Stimulated activated CD8-positive, alpha-beta memory T cell treated with anti-CD3 and anti-CD28 coated beads, Interleukin-4, amount 100 ng/mL, for 48 hours (primary cell): Measurements from ENCODE around the gene ZNF398.
"Not testable (repeated sequence)": the region's sequence is repeated elsewhere in the genome, so short reads cannot be mapped to it uniquely, and the experiment has no call there.

Experiments used
- DNase-seq: peaks from one replicate; pipeline ENCODE4 v3.0.0-alpha.2; 2020

Gene ZNF398

GRCh38 chr7:149147072-149147751 is at the start of gene ZNF398:
ZNF398 (plus strand) TSS chr7:149147453; CDS start chr7:149147743, 290 bp downstream.
- peak; percentile 84 for DNase-seq

GRCh38 chr7:149099058-149099457 is 48.2 kb upstream of the ZNF398 start:
- no peak for DNase-seq

- no peak for DNase-seq
Observed at GRCh38 chr7:149100821-149101220, 46.4 kb upstream of the ZNF398 start.

- no peak for DNase-seq
Observed at GRCh38 chr7:149102666-149103065, 44.6 kb upstream of the ZNF398 start.

- DNase-seq: no peak
Observed at GRCh38 chr7:149103424-149103823, 43.8 kb upstream of the ZNF398 start.

- DNase-seq: no peak
Observed at GRCh38 chr7:149104214-149104613, 43.0 kb upstream of the ZNF398 start.

GRCh38 chr7:149104749-149105148 is 42.5 kb upstream of the ZNF398 start:
- DNase-seq: no peak

GRCh38 chr7:149109969-149110368 is 37.3 kb upstream of the ZNF398 start:
- DNase-seq: no peak

GRCh38 chr7:149125189-149125862 is 21.9 kb upstream of the ZNF398 start:
- no peak for DNase-seq

GRCh38 chr7:149125863-149126661 is 21.2 kb upstream of the ZNF398 start, which contains the start of gene ZNF425:
ZNF425 (minus strand) TSS chr7:149126324; CDS start chr7:149126213, 111 bp downstream.
- peak; percentile 96 for DNase-seq

GRCh38 chr7:149126662-149127266 is 20.5 kb upstream of the ZNF398 start:
- DNase-seq: peak; percentile 80

- DNase-seq: no peak
Observed at GRCh38 chr7:149130572-149131198, 16.6 kb upstream of the ZNF398 start.

GRCh38 chr7:149133028-149133710 is 14.1 kb upstream of the ZNF398 start:
- DNase-seq: no peak

- DNase-seq: no peak
Observed at GRCh38 chr7:149136118-149136517, 11.1 kb upstream of the ZNF398 start.

GRCh38 chr7:149140831-149141230 is 6.4 kb upstream of the ZNF398 start:
- no peak for DNase-seq

- no peak for DNase-seq
Observed at GRCh38 chr7:149141893-149142292, 5.4 kb upstream of the ZNF398 start.

GRCh38 chr7:149144436-149144922 is 2.8 kb upstream of the ZNF398 start:
- not testable (repeated sequence) for DNase-seq

- no peak for DNase-seq
Observed at GRCh38 chr7:149145031-149145845, 2.0 kb upstream of the ZNF398 start.

GRCh38 chr7:149147752-149148653 is 750 bp downstream of the ZNF398 start:
- DNase-seq: peak; percentile 69

- no peak for DNase-seq
Observed at GRCh38 chr7:149150981-149151380, 3.7 kb downstream of the ZNF398 start.
